Breast epithelium (tissue), 3 donors: ENCODE measurements around the gene GAPT.
"Not testable (repeated sequence)": the region's sequence is repeated elsewhere in the genome, so short reads cannot be mapped to it uniquely, and the experiment has no call there.

ENCODE experiments used
- CTCF ChIP-seq, 3 donors: fragments of 450-650 bp; IDR thresholded peaks; one replicate each; pipeline ENCODE4 v1.5.1; 2016 to 2017; ENCODE audit warnings: antibody characterized with exemption in 3 of 3, mild to moderate bottlenecking in 3 of 3, moderate library complexity in 3 of 3
- POLR2AphosphoS5 ChIP-seq, 3 donors: sonication (generic); formaldehyde crosslinking; IDR thresholded peaks; one replicate each; pipeline ENCODE4 v1.6.1; 2017; ENCODE audit warnings: antibody characterized with exemption in 3 of 3

GRCh38 chr5:58541935-58542334 lies 50.7 kb downstream of the GAPT start:
- not testable (repeated sequence) for TF ChIP-seq CTCF, POLR2AphosphoS5 (IDR thresholded peaks at IDR 0.05)
